ENCODE measurements around the gene AP1S1.

GRCh38 chr7:101154693-101155102 is 422 bp downstream of the AP1S1 start:
- TF ChIP-seq CTCF (IDR thresholded peaks at IDR 0.05; ENCODE audit: borderline replicate concordance, extremely low read depth, low read length, poor library complexity, severe bottlenecking) (no peak), EZH2 (IDR thresholded peaks at IDR 0.05; ENCODE audit: borderline replicate concordance, low read depth, low read length, severe bottlenecking) (no peak)
